ENCODE results near the gene SLC25A12.

Gene SLC25A12

DNA sequence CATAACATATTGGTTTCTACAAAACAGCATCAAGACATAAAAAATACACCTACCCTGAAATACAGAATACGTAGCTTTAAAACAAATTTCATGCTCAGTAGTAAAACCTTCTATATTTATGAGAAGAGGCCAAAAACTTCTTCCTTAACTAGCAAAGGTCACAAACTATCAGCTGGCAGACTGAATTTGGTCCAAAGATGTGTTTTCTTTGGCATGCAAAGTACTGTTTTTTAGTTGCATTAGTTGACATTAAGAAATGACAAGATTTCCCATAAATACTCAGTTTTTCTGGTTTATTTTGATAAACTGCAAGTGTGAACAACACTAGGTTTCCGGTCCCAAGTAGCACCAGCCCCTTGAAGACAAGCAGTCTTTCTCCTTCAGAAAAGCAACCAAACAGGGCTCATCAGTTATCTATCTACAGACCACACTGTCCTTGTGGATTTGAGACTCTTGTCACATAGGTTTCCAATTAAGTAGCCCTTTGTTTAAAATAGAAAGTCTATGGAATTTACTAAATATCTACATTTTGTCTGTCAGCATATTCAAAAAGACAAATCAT lies 35.6 kb downstream of the SLC25A12 start:
- TF ChIP-seq, protein P1, sequence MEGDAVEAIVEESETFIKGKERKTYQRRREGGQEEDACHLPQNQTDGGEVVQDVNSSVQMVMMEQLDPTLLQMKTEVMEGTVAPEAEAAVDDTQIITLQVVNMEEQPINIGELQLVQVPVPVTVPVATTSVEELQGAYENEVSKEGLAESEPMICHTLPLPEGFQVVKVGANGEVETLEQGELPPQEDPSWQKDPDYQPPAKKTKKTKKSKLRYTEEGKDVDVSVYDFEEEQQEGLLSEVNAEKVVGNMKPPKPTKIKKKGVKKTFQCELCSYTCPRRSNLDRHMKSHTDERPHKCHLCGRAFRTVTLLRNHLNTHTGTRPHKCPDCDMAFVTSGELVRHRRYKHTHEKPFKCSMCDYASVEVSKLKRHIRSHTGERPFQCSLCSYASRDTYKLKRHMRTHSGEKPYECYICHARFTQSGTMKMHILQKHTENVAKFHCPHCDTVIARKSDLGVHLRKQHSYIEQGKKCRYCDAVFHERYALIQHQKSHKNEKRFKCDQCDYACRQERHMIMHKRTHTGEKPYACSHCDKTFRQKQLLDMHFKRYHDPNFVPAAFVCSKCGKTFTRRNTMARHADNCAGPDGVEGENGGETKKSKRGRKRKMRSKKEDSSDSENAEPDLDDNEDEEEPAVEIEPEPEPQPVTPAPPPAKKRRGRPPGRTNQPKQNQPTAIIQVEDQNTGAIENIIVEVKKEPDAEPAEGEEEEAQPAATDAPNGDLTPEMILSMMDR (IDR thresholded peaks at IDR 0.05; ENCODE audit: low read depth, low read length, missing control alignments): no peak
- DNase-seq (ENCODE audit: low read depth): no peak
- no peak overlapping the region for H3K4me3 ChIP-seq (ENCODE audit: low read depth, low read length)
- in situ Hi-C loops (cut with HindIII; ENCODE audit: low sequenced_read_pairs): no loop called here

- TF ChIP-seq, protein P1 (IDR thresholded peaks at IDR 0.05; ENCODE audit: low read depth, low read length, missing control alignments): no peak
- H3K4me3 ChIP-seq (ENCODE audit: low read depth, low read length): no peak overlapping the region
- DNase-seq (ENCODE audit: low read depth): no peak
- in situ Hi-C loops (cut with HindIII; ENCODE audit: low sequenced_read_pairs): no loop called here
These were observed 38.6 kb downstream of the SLC25A12 start for GRCh38 chr2:171855401-171855800.

DNA sequence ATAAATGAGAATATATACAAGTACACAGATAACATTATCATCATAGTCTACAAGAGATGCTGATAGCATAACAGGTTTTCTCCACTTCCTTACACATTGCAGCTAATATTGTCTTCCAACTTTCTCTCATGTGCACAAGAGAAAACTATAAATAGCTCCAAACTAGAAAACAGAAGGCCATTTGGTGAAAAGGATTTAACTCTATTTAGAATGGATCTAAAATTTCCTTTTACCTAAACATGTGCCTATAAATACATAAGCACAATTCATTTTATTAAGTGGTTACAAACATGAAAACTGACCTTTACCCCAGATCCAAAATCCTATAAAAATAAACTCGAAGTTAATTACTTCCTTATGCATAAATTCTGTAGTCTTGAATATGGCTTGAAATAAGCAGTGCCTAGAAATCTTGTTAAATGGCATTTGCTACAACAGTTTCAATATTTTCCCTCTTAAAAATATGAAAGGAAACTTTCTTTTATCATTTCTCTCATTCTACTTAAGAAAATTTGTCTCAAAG lies 41.6 kb downstream of the SLC25A12 start:
- in situ Hi-C loops (cut with HindIII; ENCODE audit: low sequenced_read_pairs): no loop called here
- DNase-seq (ENCODE audit: low read depth): no peak
- H3K4me3 ChIP-seq (ENCODE audit: low read depth, low read length): no peak overlapping the region
- TF ChIP-seq, protein P1 (IDR thresholded peaks at IDR 0.05; ENCODE audit: low read depth, low read length, missing control alignments): no peak

DNA sequence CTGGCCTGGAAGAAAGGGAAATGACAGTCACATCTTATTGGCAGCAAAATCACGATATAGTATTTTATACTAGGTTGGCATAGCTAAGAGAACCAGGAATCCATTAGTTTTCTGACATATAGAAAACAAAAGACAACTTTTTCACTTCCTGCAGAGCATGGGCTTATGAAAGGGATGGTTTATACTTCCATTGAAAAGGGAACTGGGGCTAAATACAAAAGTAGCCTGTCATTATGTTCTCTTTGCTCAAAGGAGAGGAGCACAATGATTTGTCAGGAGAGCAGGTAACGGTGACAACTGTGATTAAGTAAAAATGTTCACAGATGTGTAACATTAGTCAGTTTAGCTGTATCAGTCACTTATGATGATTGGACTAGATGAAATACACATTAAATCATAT lies 46.4 kb downstream of the SLC25A12 start:
- in situ Hi-C loops (cut with HindIII; ENCODE audit: low sequenced_read_pairs): no loop called here
- TF ChIP-seq, protein P1 (IDR thresholded peaks at IDR 0.05; ENCODE audit: low read depth, low read length, missing control alignments): no peak
- no peak overlapping the region for H3K4me3 ChIP-seq (ENCODE audit: low read depth, low read length)
- DNase-seq (ENCODE audit: low read depth): no peak

- in situ Hi-C loops (cut with HindIII; ENCODE audit: low sequenced_read_pairs): no loop called here
- TF ChIP-seq, protein P1 (IDR thresholded peaks at IDR 0.05; ENCODE audit: low read depth, low read length, missing control alignments): no peak
These were observed 47.1 kb downstream of the SLC25A12 start for GRCh38 chr2:171846894-171847293.

DNA sequence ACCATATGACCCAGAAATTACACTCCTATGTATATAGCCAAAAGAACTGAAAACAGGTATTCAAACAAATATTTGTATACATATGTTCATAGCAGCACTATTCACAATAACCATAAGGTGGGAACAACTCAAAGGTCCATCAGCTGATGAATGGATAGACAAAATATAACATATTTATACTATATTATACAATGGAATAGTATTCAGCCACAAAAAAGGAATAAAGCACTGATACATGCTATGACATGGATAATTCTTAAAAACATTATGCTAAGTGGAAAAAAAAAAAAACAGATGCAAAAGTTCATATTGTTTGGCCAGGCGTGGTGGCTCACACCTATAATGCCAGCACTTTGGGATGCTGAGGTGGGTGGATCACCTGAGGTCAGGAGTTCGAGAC lies 52.0 kb downstream of the SLC25A12 start:
- no peak for DNase-seq (ENCODE audit: low read depth)
- in situ Hi-C loops (cut with HindIII; ENCODE audit: low sequenced_read_pairs): no loop called here
- TF ChIP-seq, protein P1 (IDR thresholded peaks at IDR 0.05; ENCODE audit: low read depth, low read length, missing control alignments): no peak
- H3K4me3 ChIP-seq (ENCODE audit: low read depth, low read length): no peak overlapping the region

More at GRCh38 chr2:171846894-171847293, 47.1 kb downstream of the SLC25A12 start:
- no peak overlapping the region for H3K4me3 ChIP-seq (ENCODE audit: low read depth, low read length)
- no peak for DNase-seq (ENCODE audit: low read depth)
